NCI-H82 treated with DMSO at 0.1 percent for 48 hours (cell line): ENCODE measurements around the gene MIEF1.
"Not testable (repeated sequence)": the region's sequence is repeated elsewhere in the genome, so short reads cannot be mapped to it uniquely, and the experiment has no call there.

Experiments used
- DNase-seq: peaks from one replicate; lab custom pipeline; 2025; ENCODE audit not compliant: unreplicated experiment; lab: John Stamatoyannopoulos, UW

Gene MIEF1

GRCh38 chr22:39512026-39512425 is 9.9 kb downstream of the MIEF1 start:
- no peak for DNase-seq

- no peak for DNase-seq
Measured at GRCh38 chr22:39513791-39514190, 11.7 kb downstream of the MIEF1 start.

- no peak for DNase-seq
Measured at GRCh38 chr22:39514373-39514973, 12.4 kb downstream of the MIEF1 start.

GRCh38 chr22:39515266-39516050 is 13.4 kb downstream of the MIEF1 start:
- no peak for DNase-seq

- DNase-seq: no peak
Measured at GRCh38 chr22:39517470-39517869, 15.4 kb downstream of the MIEF1 start.

- no peak for DNase-seq
Measured at GRCh38 chr22:39518144-39518786, 16.2 kb downstream of the MIEF1 start.

- DNase-seq: no peak
Measured at GRCh38 chr22:39518996-39519680, 17.0 kb downstream of the MIEF1 start.

GRCh38 chr22:39519681-39520225 is 17.7 kb downstream of the MIEF1 start:
- peak; percentile 93 for DNase-seq

GRCh38 chr22:39520226-39521105 is 18.4 kb downstream of the MIEF1 start, which contains the start of gene ATF4:
ATF4 (plus strand) TSS chr22:39520562; CDS start chr22:39521446, 884 bp downstream.
- peak; percentile 46 for DNase-seq

- not testable (repeated sequence) for DNase-seq
Measured at GRCh38 chr22:39521106-39521885, 19.2 kb downstream of the MIEF1 start.

GRCh38 chr22:39522091-39522490 is 20.0 kb downstream of the MIEF1 start:
- DNase-seq: not testable (repeated sequence)

- DNase-seq: no peak
Measured at GRCh38 chr22:39522567-39523300, 20.6 kb downstream of the MIEF1 start.

- no peak for DNase-seq
Measured at GRCh38 chr22:39524089-39524752, 22.1 kb downstream of the MIEF1 start.

- no peak for DNase-seq
Measured at GRCh38 chr22:39524753-39525657, 22.9 kb downstream of the MIEF1 start.

GRCh38 chr22:39525658-39525975 is 23.5 kb downstream of the MIEF1 start:
- DNase-seq: no peak

GRCh38 chr22:39526736-39527171 is 24.7 kb downstream of the MIEF1 start:
- DNase-seq: no peak

GRCh38 chr22:39527481-39527961 is 25.4 kb downstream of the MIEF1 start:
- DNase-seq: peak; percentile 54
